HG02981 (cell line): Measurements from ENCODE around the gene KIRREL3.

Source experiments
- ATAC-seq: cut with Tn5 transposase; IDR thresholded peaks from one replicate; pipeline ENCODE4 v1.9.1; 2021; ENCODE audit warnings: mild to moderate bottlenecking, moderate library complexity; ENCODE audit not compliant: unreplicated experiment

The KIRREL3 gene

GRCh38 chr11:126547691-126548090 is 452.9 kb downstream of the KIRREL3 start:
- ATAC-seq, result no peak

GRCh38 chr11:126547161-126547560 is 453.4 kb downstream of the KIRREL3 start:
- ATAC-seq, result no peak

GRCh38 chr11:126546694-126547093 is 453.9 kb downstream of the KIRREL3 start:
- no peak for ATAC-seq

- no peak for ATAC-seq
Measured at GRCh38 chr11:126546191-126546590, 454.4 kb downstream of the KIRREL3 start.

- no peak for ATAC-seq
Measured at GRCh38 chr11:126545057-126545555, 455.5 kb downstream of the KIRREL3 start.

- no peak for ATAC-seq
Measured at GRCh38 chr11:126544108-126545056, 456.2 kb downstream of the KIRREL3 start.

GRCh38 chr11:126543691-126544090 is 456.9 kb downstream of the KIRREL3 start:
- no peak for ATAC-seq

- ATAC-seq, result no peak
Measured at GRCh38 chr11:126542334-126543015, 458.1 kb downstream of the KIRREL3 start.

GRCh38 chr11:126538071-126538470 is 462.5 kb downstream of the KIRREL3 start:
- no peak for ATAC-seq

GRCh38 chr11:126537492-126537891 is 463.1 kb downstream of the KIRREL3 start:
- no peak for ATAC-seq

GRCh38 chr11:126534141-126534805 is 466.3 kb downstream of the KIRREL3 start:
- ATAC-seq, result no peak

GRCh38 chr11:126533560-126533959 is 467.0 kb downstream of the KIRREL3 start:
- ATAC-seq, result no peak

GRCh38 chr11:126530416-126530815 is 470.2 kb downstream of the KIRREL3 start:
- no peak for ATAC-seq

GRCh38 chr11:126529037-126529436 is 471.5 kb downstream of the KIRREL3 start:
- ATAC-seq, result no peak

- no peak for ATAC-seq
Measured at GRCh38 chr11:126528075-126528474, 472.5 kb downstream of the KIRREL3 start.

GRCh38 chr11:126527651-126528050 is 472.9 kb downstream of the KIRREL3 start:
- ATAC-seq, result no peak

- no peak for ATAC-seq
Measured at GRCh38 chr11:126526471-126526870, 474.1 kb downstream of the KIRREL3 start.

GRCh38 chr11:126525702-126526101 is 474.9 kb downstream of the KIRREL3 start:
- ATAC-seq, result no peak

- no peak for ATAC-seq
Measured at GRCh38 chr11:126525216-126525615, 475.4 kb downstream of the KIRREL3 start.

GRCh38 chr11:126523441-126524205 is 476.9 kb downstream of the KIRREL3 start:
- ATAC-seq, result no peak

- ATAC-seq, result no peak
Measured at GRCh38 chr11:126522606-126523005, 478.0 kb downstream of the KIRREL3 start.
